CD4-positive, alpha-beta T cell treated with Interleukin-4 for 4 hours (primary cell): ENCODE results near the gene PBX1.

Experiments used
- DNase-seq: peaks from one replicate; pipeline ENCODE4 v3.0.0-alpha.2; 2020

The PBX1 gene

DNA sequence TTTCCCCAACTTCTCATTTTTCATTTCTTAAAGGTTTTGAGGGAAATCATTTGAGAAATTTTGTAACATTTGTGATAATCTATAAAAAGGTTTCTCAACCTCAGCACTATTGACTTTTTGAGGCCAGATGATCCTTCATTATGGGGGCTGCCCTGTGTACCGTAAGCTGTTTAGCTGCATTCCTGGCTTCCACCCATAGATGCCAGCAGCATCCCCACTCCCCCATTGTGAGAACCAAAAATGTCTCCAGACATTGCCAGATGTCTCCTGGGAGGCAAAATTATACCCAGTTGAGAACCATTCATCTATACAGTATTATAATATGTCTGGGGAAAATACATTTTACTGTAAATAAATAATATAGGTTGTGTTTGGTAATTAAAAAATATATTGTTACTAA, 146.0 kb downstream of the PBX1 start:
- DNase-seq: no peak

DNA sequence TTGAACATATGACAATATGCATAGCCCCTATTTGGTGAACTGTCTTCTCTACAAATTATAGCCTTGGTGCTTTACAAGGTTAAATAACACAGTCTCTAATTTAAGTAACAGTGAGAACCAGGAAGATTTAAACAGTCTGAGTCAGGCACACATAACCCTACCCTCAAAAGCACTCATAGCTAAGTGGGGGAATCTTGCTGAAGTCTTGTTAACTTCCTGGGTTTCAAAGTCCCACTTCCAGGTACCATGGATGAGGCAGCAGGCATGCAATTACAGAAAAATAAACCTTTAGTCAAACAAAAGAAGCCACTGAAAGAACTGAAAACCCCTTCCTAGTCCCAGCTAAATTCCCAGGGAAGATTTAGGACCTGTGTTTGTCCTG, 147.6 kb downstream of the PBX1 start:
- DNase-seq: no peak

DNA sequence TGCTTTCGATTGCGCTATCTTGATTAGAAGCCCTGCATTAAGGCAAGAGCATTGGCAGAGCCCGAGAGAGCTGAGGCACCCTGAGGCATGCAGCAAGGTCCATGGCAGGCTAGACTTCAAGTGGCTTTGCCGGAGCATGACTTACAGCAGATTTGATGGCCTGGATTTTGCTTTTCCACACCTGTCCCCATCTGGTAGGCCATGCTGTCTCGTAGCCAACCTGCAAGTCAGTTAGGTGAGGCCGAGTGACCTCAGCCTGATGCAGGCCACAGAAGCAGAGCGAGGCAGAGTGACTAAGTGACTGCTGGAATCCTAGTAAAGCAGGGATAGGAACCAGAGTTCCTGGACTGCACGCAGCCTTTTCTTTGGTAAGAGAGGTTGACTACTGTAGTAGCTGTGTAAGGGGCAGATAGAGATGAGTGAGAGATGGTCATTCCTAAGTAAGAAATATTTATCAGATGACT, 148.9 kb downstream of the PBX1 start:
- DNase-seq: no peak

DNA sequence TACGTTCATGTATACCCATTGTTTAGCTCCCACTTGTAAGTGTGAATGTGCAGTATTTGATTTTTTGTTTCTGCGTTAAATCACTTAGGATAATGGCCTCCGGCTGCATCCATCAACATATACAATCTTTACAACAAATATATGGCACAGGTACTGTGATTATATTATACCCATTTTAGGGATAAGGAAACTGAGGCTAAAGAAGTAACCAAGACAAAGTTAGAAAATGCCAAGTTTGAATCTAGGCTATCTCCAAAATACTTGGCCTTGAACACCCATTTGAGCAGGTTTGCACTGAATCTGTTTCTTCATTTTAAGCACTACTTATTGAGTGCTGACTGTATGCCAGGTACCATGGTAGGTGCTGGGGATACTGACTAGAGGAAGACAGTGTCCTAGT, 149.6 kb downstream of the PBX1 start:
- no peak for DNase-seq

DNA sequence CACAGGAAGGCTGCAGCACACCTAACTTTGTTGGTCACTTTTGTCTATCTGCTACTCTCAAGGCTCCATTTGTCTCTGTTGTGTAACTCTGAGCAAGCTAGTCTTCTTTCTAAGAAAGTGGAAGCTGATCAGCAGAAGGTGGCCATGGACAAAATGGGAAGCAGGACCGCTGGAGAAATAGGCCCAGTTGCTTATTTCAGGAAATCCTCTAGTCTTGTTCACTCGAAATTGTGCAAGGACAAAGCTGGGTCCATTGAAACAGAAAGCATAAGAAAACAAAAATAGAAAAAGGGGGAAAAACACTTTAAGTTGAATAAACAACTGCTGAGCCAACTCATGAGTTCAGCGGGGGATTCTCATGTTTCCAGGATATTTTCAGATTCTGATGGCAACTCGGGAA, 150.1 kb downstream of the PBX1 start:
- no peak for DNase-seq

DNA sequence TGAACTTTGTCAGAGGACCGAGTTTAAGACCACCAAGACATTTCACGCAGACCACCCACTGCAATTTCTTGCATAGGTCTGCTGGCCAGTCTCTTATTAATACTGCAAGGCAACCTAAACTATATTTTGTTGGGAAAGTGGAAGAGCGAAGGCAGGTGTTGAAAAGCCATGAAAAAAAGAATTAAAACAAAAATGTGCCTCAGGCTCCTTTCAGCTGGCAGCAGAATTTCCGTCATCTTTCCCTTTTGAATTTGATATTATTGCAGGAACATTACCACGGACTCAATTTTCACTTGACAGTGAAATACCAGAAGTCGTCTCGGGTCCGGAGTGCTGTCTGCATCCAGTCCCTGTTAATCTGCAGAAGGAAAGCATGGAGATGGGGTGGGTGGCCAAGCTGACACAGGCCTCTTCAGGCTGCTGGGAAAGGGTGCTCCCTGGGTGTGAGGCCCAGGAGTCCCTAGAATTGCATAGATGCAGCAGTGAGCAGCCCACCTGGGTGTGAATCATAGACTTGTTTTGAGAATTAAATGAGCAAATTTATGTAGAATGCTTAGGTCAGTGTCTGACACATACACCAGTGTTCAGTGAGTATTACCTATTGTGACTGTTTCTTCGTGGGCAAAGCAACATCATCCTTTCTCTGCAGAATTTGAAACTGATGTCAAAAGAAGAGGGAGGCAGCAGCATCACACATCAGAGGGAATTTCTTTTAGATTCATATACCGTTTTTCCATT, 150.7 kb downstream of the PBX1 start:
- no peak for DNase-seq

DNA sequence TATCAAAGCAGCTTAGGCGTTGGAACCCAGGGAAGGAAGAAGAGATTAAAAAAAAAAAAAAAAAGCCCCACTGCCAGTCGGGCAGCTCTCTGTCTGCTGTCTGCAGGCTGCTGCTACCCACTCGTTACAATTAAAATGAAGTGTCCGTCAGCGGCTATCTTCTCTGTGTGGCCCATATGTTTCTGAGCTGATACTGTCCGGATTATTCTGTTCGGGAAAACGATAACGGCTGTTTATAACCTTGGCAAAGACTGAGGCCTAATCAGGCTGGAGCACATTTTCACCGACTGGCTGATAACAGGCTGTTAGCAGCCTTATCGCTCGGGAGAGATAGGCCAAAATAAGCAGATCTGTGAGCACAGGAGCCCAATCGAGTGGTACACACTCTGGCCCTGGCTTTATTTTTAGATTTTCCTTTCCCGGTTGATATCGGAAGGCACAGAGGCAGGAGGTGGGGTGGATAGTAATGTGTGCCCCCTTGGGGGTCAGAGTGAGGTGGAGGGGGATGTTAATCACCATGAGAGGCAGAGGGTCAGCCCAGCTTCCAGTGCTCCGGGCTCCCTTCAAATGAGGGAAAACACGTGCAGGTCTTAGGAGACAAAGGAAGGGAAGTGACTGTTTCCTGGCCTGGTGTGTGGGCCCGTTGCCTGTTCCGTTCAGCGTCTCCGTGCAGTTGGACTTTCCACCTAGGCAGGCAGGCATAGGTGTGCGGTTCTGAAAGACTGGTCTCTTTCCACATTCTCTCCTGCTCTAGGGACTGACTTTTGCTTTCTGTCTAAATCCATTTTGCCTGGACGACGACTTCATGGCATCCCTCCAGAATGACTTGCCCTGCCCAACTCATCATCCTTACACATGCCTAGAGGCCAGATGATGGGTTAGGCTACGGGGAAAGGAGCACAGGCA, 153.4 kb downstream of the PBX1 start:
- DNase-seq: no peak

DNA sequence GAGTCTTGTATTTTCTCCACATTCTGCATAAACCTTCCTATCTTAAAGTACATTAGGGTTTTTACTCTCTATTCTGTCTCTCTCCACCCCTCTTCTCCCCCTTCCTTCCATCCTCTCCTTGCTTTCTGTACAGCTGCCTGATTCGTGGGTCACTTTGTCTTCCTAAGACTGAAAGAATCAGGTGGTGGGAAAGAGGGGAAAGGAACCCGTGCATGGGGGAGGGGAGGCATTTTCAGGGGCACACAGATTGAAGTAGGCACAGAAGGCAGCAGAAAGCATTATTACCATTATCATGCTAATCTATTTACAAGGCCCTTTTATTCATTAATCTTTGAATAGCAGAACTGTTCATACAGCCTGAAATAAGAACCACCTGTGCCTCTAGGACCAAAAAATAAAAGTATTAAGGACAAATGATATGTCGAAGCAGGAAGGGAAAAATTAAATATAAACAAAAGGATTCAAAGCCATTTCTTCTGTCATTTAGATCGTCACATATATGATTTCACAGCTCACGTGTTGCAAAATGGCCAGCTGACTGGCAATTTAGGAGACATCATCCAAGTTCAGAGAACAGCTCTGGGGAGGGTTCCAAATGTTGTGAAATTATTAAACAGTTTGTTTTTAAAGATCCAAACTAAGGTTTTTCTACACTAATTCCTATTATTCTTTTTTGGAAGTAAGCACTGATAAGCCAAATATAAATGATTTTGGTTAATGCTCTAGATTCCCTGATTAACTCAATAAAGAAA, 154.6 kb downstream of the PBX1 start:
- no peak for DNase-seq

DNA sequence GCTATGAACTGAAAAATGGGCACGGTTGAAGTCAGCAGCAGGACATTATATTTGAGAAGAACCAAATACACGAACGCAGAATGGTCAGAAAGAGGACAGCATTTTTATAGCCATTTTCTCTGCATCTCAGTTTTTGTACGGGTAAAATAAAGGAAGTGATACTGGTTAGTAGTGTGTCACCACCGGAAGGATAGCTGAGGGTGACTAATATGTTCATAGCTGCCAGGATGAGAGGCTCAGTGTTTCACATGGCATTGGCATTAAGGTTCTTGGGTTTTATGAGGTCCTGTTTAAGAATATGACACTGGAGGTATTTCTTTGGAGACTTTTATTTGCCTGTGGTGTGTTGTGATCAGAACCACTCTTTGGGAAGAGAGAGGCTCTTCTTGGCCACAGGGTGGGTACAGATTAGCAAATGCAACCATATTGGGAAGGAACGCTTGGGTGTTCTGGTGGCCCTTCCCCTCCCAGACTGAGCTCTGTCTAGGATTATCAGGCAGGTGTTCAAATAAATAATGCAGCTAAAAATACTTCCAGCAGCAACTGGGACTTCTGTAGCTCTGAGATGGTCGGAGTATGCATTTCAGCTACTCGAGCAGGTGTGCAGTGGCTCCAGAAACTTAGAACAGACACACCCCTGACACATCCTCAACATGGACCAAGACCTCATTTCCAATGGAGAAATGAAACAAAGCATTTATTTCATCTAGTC, 158.2 kb downstream of the PBX1 start:
- DNase-seq: peak; percentile 5

DNA sequence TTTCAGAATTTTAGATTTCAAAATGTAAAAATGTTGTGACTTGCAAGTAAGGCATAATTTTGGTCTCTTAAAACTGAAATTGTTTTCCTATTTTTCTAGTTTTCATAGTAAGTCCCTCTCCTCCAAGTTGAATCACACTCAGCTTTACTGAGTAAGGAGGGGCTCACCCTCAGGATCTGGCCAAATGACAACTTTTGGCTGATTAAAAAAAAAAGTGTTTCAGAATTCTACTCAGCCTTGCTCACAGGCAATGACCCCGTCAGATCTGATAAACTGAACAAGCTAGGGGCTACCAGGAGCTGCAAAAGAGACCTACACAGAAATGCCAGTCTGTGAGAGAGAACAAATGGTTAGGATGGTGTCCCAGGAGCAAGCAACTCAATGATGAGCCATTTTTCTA, 159.8 kb downstream of the PBX1 start:
- DNase-seq: no peak

DNA sequence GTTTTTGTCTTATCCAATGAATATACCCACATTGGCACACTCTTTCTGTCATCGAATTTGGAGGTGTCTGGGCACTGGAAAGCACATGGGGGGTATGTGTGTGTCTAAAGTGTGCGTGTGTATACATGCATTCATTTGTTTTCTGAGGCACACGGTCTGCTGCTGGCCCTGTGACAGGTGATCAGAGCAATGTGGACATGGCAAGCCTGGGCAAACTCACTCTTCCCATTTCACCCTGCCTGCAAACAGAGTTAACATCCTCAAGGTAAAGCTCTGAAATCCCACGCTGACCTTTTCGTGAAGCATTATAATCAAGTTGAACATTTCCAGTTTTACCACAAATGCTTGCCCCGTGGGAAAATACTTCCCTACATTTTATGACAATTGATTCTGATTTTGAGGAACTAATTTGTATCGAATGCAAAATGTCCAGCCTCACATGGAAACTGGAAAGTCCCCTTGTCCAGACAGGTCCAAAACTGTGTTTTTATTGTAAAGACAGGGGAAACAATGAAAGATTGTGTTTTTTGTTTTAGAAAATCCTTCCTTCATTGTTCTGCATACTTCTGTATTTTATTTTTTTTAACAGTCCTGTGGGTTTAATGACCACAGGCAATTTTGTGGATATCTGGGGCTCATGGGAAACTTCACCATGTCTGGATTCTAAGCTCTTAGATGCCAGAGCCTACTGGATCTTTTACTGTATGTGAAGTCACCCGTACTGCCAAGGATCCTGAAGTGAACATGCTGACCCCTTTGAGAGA, 160.9 kb downstream of the PBX1 start:
- DNase-seq: no peak

DNA sequence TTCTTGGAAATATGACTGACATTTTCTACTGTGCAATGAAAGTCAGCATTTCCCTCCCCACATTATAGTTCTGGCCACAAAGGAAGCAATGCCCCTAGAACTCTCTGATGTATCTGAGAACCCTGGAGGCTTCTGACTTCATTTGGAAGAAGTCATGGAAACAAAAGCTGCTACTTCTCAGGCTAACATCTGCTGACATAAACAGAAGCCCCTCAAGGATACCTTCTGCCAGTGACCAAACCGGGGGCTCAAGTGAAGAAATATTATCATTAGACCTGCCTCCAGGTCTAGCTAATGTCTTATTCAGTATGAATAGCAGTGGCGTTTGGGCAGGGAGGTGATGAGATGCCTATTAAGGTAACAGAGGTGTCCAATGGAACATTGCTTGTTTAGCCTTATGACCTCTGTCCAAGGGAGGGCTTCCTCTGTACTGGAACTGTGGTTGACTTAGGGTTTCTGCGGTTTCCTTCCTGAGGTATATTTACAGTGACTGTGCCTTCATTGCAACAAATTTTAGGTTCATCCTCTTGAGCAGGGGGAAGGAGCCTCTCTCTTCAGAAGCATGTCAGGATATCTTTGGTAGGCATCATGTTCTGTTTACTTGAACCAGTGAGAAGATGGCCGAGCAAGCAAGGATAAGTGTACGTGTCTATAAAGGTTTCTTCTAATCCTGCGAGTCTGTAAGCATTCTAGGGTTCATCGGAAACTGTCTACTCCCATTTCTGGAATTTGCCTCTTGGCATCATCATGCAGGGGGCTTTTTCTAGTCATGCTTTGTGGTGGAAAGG, 161.7 kb downstream of the PBX1 start:
- peak; percentile 3 for DNase-seq

DNA sequence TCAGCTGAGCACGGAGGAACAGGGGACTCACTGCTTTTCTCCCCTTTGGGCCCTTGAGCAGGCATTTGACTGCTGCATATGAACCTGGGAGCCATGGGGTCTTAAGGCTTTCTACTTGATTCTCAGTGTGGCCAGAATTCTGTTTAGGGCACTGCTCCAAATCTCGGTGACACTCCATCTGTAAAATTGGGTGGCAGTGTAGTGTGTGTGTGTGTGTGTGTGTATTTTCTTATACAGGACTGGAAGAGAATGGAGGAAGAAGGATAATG, 162.2 kb downstream of the PBX1 start:
- DNase-seq: no peak

DNA sequence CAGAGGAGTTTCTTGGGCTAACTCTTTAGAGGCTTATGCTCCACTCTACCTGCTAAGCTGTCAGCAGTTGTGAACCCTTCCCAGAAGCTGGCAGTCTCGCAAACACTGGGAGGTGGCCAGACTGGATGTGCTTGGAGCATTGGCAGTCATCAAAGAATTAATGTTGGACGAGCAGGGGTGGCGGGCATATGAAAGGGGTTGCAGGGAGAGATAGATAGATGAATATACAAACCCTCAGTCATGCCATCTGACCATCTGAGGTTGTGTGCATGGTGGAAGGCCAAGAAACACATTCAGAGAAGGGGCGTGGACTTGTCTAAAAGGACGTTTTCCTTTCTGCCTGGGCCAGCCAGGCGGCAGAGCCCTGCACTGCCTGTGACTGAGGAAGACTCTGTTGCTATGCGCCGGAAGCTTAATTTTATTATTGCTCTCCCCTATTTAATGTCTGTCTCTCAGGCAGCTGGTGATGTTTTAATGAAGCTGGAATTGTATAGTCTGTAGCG, 164.4 kb downstream of the PBX1 start:
- DNase-seq: no peak

DNA sequence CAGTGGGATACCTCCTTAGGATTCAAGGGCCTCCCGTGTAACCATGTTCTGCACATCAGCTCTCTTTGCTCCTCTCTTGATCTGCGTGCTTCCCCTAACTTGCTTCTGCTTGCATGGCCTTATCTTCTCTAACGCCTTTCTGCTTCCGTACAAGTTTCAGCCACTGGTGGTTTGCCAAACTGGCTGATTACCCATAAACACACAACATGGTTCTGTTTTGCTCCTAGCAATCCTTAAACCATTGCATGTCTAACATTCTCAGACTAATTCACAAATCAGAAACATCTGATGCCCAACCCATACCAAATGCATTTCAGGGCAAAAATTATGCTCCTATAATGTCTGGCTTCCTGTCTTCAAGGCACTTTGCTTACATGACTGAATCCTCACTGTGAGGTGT, 166.4 kb downstream of the PBX1 start:
- no peak for DNase-seq

DNA sequence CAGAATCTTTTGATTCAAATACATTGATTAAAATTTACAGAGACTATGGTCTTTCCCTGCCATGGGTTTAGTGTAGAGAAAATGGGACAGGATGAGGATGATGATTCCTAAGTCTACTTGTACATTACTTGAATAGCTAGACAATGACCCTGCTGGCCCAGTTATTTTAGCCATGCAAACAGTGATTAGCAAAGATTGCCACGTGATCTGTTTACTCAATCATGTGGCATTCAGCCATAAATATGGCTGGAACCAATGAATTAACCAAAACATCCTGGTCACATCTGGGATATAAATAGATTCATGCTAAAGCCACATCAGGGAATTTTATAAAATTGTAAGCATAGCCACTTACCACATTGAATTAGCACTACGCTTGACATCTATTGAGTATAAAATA, 167.3 kb downstream of the PBX1 start:
- DNase-seq: no peak

DNA sequence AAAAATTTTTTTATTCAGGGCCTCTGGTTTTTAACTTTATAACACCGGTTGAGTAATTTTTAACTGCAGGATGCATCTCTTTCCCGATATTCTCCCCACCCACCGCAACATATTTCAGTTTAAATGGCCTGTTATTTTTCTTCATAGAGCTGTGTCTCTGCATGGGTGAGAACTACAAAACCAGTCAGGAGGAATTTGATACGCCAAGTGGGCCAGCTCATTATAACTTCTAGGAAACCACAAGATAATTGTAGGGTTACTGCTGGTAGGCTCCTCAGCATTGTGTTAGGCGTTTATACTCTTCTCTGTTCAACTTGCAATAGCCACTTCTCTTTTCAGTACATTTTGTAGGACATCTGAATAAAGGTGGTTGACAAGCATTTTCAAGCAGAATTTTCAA, 169.7 kb downstream of the PBX1 start:
- DNase-seq: no peak

DNA sequence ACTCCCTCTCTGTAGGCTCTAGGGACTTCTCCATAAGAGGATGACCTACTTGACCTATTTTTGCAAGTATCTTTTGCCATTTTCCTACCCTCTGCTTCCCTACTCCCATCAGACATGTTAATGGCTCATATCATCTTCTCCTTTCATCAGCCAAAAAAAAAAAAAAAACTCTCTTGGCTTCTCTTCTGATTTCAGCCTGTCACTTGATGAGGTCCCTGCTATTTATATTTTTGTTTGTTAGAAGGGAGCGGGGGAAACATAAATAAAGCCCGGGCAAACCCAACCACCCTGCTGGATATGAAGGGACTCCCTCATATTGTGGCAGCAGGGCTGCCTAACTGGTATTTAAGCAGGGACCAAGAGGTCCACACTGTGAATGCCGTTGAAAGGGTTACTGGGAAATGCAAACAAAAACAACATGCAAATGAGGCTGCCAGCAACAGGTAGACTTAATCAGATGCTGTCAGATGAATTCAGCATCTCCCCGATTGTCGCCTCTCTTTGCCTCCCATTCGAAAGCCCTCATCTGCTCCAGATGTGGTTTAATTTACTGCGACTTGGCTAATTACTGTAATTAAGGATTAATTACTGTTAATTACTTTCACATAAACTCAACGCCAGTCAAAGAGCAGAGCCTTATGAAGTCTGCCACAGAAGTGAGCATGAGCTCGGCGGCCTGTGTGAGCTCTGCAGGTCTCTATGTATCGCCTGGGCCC, 172.3 kb downstream of the PBX1 start:
- DNase-seq: no peak

DNA sequence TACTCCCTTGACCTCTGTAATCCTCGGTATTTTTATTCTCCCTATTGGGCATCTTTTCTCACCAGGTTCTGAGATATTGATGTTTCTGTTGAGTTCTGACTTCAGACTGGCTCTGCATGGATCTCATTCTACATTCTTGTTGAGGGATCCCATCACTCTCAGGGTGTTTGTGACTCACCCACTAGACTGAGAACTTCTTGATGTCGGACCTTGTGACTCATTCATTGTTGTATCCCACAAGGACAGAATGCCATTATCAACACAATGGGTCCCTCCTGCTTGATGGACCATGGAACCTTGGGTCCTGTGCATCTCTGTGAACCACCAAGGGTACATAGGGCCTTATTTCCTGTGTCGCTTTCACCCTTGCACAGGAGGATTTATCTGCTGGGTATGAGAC, 174.1 kb downstream of the PBX1 start:
- no peak for DNase-seq

DNA sequence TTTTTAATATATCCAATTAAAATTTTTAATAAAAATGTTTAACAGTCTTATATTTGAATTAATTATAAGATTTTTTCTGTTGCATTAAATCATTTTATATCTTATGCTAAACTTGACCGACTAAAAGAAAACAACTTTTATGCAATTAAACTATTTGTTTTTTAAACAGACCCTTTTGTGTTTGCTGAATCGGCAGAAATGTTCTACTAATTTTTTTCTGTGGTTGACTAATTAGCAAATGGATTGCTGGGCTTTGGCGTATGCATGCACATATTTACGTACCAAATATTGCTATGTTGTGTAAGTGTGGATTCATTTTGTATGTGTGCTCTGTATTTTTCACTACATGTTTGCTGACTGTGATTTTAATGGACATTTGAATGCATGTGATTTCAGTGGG, 174.8 kb downstream of the PBX1 start:
- no peak for DNase-seq
